BLaER1 (cell line): Measurements from ENCODE around the gene ACTL7B.
"Not testable (repeated sequence)": the region's sequence is repeated elsewhere in the genome, so short reads cannot be mapped to it uniquely, and the experiment has no call there.

Experiments
- H3K27ac ChIP-seq: shearing (Covaris generic); formaldehyde crosslinking; 2 replicates; pipeline ENCODE4 v1.8.1; 2022
- H3K27me3 ChIP-seq: shearing (Covaris generic); formaldehyde crosslinking; 2 replicates; pipeline ENCODE4 v1.8.1; 2022
- H3K36me3 ChIP-seq: shearing (Covaris generic); formaldehyde crosslinking; 2 replicates; pipeline ENCODE4 v1.8.1; 2022
- H3K4me1 ChIP-seq: shearing (Covaris generic); formaldehyde crosslinking; 2 replicates; pipeline ENCODE4 v1.8.1; 2022
- H3K4me2 ChIP-seq: shearing (Covaris generic); formaldehyde crosslinking; 2 replicates; pipeline ENCODE4 v1.8.1; 2022
- H3K4me3 ChIP-seq: shearing (Covaris generic); formaldehyde crosslinking; 2 replicates; pipeline ENCODE4 v1.8.1; 2022
- H3K9ac ChIP-seq: shearing (Covaris generic); formaldehyde crosslinking; 2 replicates; pipeline ENCODE4 v1.8.1; 2022
- H3K9me3 ChIP-seq: shearing (Covaris generic); formaldehyde crosslinking; 2 replicates; pipeline ENCODE4 v1.8.1; 2022
- H4K20me1 ChIP-seq: shearing (Covaris generic); formaldehyde crosslinking; 2 replicates; pipeline ENCODE4 v1.8.1; 2022
- Cebpa-rat ChIP-seq: shearing (Covaris generic); IDR thresholded peaks from 2 replicates; pipeline ENCODE4 v1.8.1; 2022

ACTL7B gene

DNA sequence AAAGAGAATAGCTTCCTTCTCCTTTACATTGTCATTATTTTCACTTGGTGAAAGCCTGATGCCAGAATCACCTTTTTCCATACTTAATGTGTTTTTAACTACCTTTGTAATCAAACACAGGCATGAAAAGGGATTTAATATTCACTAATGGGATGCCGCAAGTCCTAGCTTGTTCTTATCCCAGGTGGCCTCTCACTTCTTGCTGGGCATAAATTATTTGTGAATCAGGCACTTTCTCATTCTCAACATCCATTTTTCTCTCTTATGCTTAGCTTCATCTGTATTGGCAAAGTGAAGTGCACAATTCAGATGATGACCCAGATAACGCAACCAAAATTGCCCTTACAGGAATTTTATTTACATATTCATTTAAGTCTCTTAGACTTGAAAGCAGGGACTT is 10.9 kb downstream of the ACTL7B start:
- no peak overlapping the region for H3K9ac ChIP-seq
- H3K4me1 ChIP-seq = peaks cover 51% of the 10 kb centered on the region
- H4K20me1 ChIP-seq = no peaks in the 10 kb centered on the region
- H3K27me3 ChIP-seq = no peaks in the 10 kb centered on the region
- H3K9me3 ChIP-seq = no peaks in the 10 kb centered on the region
- no peaks in the 10 kb centered on the region for H3K36me3 ChIP-seq
- H3K4me2 ChIP-seq = no peak overlapping the region
- TF ChIP-seq Cebpa-rat = no peak
- H3K4me3 ChIP-seq = no peak overlapping the region
- no peak overlapping the region for H3K27ac ChIP-seq

GRCh38 chr9:108844391-108844790 is 11.4 kb downstream of the ACTL7B start:
- no peak for TF ChIP-seq Cebpa-rat

GRCh38 chr9:108842610-108843295 is 13.0 kb downstream of the ACTL7B start:
- peaks cover 43% of the 10 kb centered on the region for H3K4me1 ChIP-seq
- no peak overlapping the region for H3K9ac ChIP-seq
- no peak for TF ChIP-seq Cebpa-rat
- peak overlapping the region; percentile 11; the same call in 1 of the 2 replicates for H3K27ac ChIP-seq
- H3K4me3 ChIP-seq = no peak overlapping the region
- H3K27me3 ChIP-seq = no peaks in the 10 kb centered on the region
- H3K9me3 ChIP-seq = peaks cover 5% of the 10 kb centered on the region; the same call in 1 of the 2 replicates
- H4K20me1 ChIP-seq = no peaks in the 10 kb centered on the region
- no peaks in the 10 kb centered on the region for H3K36me3 ChIP-seq
- peak overlapping the region; percentile 69 for H3K4me2 ChIP-seq

More at GRCh38 chr9:108844391-108844790, 11.4 kb downstream of the ACTL7B start:
- Histone ChIP-seq H3K9ac (no peak overlapping the region), H3K4me2 (no peak overlapping the region), H3K36me3 (no peaks in the 10 kb centered on the region), H3K27ac (no peak overlapping the region), H4K20me1 (no peaks in the 10 kb centered on the region), H3K4me1 (peaks cover 51% of the 10 kb centered on the region), H3K27me3 (no peaks in the 10 kb centered on the region), H3K9me3 (peaks cover 4% of the 10 kb centered on the region; the same call in 1 of the 2 replicates), H3K4me3 (no peak overlapping the region)

DNA sequence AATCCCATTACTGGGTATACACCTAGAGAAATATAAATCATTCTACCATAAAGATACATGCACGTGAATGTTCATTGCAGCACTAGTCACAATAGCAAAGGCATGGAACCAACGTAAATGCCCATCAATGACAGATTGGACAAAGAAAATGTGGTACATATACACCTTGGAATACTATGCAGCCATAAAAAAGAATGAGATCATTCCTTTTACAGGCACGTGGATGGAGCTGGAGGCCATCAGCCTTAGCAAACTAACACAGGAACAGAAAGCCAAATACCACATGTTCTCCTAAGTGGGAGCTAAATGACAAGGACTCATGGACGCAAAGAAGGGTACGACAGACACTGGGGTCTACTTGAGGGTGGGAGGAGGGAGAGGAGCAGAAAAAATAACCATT is 16.2 kb downstream of the ACTL7B start:
- not testable (repeated sequence) for H3K27me3 ChIP-seq, H3K4me2 ChIP-seq, H3K27ac ChIP-seq, H3K9me3 ChIP-seq, H3K9ac ChIP-seq, H3K36me3 ChIP-seq, H4K20me1 ChIP-seq, H3K4me3 ChIP-seq
- peaks cover 53% of the 10 kb centered on the region for H3K4me1 ChIP-seq

DNA sequence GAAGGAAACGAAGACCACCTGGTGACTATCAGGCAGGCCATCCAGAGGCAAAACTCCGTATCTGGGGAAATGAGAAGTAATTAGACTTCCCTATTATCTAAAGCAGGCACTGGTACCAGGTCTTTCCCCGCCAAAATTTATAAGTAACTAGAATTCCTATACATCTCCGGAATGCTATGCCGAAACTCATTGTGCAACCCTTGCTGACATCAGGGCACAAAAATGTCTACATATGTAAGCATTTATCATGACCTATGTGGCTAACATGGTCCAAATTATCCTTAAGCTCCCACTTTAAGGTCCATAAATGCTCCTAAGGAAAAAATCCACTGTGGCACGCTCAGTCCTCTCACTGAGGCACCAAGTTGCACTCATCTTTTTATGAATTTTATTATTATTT is 17.8 kb downstream of the ACTL7B start:
- Histone ChIP-seq H3K9me3 (peaks cover 5% of the 10 kb centered on the region; the same call in 1 of the 2 replicates), H3K4me1 (peaks cover 60% of the 10 kb centered on the region), H3K36me3 (no peaks in the 10 kb centered on the region), H3K9ac (no peak overlapping the region), H3K27me3 (no peaks in the 10 kb centered on the region), H3K27ac (no peak overlapping the region), H3K4me3 (no peak overlapping the region), H4K20me1 (no peaks in the 10 kb centered on the region), H3K4me2 (no peak overlapping the region)
- no peak for TF ChIP-seq Cebpa-rat

DNA sequence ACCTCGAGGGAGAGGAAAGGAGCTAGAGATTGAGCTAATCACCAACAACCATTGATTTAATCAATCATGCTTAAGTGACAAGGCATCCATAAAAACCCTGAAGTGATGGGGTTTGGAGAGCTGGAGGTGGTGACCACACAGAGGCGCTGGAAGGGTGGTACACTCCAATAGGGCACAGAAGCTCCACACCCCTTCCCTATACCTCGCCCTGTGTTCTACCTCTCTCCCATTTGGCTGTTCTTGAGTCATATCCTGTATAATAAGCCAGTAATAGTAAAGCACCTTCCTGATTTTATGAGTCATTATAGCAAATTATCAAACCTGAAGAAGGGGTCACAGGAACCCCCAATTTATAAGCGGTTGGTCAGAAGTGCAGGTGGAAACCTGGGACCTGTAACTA is 18.3 kb downstream of the ACTL7B start:
- Histone ChIP-seq H3K27me3 (no peaks in the 10 kb centered on the region), H4K20me1 (no peaks in the 10 kb centered on the region), H3K4me3 (no peak overlapping the region), H3K9me3 (peaks cover 5% of the 10 kb centered on the region; the same call in 1 of the 2 replicates), H3K4me2 (peak overlapping the region; percentile 81; the same call in 1 of the 2 replicates), H3K4me1 (peaks cover 60% of the 10 kb centered on the region), H3K9ac (no peak overlapping the region), H3K36me3 (no peaks in the 10 kb centered on the region), H3K27ac (no peak overlapping the region)
- TF ChIP-seq Cebpa-rat = no peak

- TF ChIP-seq Cebpa-rat = no peak
- Histone ChIP-seq H3K4me1 (peaks cover 58% of the 10 kb centered on the region), H4K20me1 (no peaks in the 10 kb centered on the region), H3K27me3 (no peaks in the 10 kb centered on the region), H3K9ac (no peak overlapping the region), H3K36me3 (no peaks in the 10 kb centered on the region), H3K27ac (no peak overlapping the region), H3K9me3 (peaks cover 5% of the 10 kb centered on the region; the same call in 1 of the 2 replicates), H3K4me2 (peak overlapping the region; percentile 81), H3K4me3 (no peak overlapping the region)
These were observed 19.0 kb downstream of the ACTL7B start for GRCh38 chr9:108836781-108837180.

DNA sequence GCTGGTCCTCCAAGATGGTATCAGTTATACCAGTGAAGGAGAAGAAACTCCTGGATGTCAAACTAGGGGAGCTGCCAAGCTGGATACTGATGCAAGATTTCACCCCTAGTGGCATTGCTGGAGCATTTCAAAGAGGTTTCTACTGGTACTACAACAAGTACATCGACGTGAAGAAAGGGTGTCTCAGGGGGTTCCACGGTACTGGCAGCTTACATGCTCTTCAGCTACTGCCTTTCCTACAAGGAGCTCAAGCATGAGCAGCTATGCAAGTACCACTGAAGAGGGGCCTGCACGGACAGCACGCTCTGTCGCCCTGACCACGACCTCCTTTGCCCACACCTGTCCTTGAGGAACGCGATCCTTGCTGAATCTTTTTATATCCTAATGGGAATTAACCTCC is 19.5 kb downstream of the ACTL7B start:
- peaks cover 5% of the 10 kb centered on the region; the same call in 1 of the 2 replicates for H3K9me3 ChIP-seq
- no peaks in the 10 kb centered on the region for H3K27me3 ChIP-seq
- no peak for TF ChIP-seq Cebpa-rat
- H4K20me1 ChIP-seq = no peaks in the 10 kb centered on the region
- H3K4me2 ChIP-seq = peak overlapping the region; percentile 81
- no peak overlapping the region for H3K9ac ChIP-seq
- H3K4me1 ChIP-seq = peaks cover 62% of the 10 kb centered on the region
- H3K27ac ChIP-seq = no peak overlapping the region
- no peaks in the 10 kb centered on the region for H3K36me3 ChIP-seq
- no peak overlapping the region for H3K4me3 ChIP-seq

- Histone ChIP-seq H4K20me1 (no peaks in the 10 kb centered on the region), H3K9ac (no peak overlapping the region), H3K4me1 (peaks cover 66% of the 10 kb centered on the region)
These were observed 20.0 kb downstream of the ACTL7B start for GRCh38 chr9:108835831-108836230.

DNA sequence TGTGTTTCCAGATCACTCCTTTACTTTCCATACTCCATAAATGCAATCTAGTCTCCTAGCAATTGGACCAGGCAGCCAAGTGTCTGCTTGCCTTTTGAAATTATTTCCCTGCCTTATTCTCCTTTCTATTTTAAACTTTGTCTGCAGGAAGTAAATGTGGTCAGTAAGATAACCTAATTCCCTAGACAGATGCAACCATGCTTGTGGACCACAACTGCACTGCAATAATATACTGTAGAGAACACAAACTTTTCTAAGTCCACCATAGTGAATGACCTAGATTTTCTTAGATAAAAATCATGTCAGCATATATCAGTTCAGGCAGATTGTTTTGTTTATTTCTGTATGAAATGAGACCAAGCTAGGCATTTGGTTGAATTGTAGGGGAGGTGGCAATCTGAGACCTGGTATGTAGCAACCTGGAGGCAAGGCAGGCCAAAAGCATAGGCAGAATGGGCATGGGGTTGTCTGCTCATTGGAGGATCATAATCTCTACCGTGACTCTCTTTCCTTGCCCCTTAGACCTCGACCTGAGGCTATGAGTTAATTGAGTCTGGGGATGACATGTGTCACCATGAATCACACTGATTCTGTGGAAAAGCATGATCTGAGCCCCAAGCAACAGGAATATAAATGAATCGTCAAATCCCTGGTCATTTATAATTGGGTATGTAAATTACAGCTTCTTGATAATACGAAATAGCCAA is 20.7 kb downstream of the ACTL7B start:
- Histone ChIP-seq H3K9ac (no peak overlapping the region), H3K36me3 (no peaks in the 10 kb centered on the region), H3K27ac (peak overlapping the region; percentile 53; the same call in 1 of the 2 replicates), H3K4me1 (peaks cover 66% of the 10 kb centered on the region), H3K4me3 (peak overlapping the region; percentile 31; the same call in 1 of the 2 replicates), H3K27me3 (no peaks in the 10 kb centered on the region), H4K20me1 (no peaks in the 10 kb centered on the region), H3K9me3 (peaks cover 5% of the 10 kb centered on the region; the same call in 1 of the 2 replicates), H3K4me2 (peak overlapping the region; percentile 81)
- TF ChIP-seq Cebpa-rat = no peak

More at GRCh38 chr9:108835831-108836230, 20.0 kb downstream of the ACTL7B start:
- no peak for TF ChIP-seq Cebpa-rat
- no peak overlapping the region for H3K4me3 ChIP-seq
- H3K27ac ChIP-seq = no peak overlapping the region
- H3K36me3 ChIP-seq = no peaks in the 10 kb centered on the region
- peaks cover 5% of the 10 kb centered on the region; the same call in 1 of the 2 replicates for H3K9me3 ChIP-seq
- H3K27me3 ChIP-seq = no peaks in the 10 kb centered on the region
- peak overlapping the region; percentile 81 for H3K4me2 ChIP-seq
